AG04450 (cell line): Measurements from ENCODE around the gene MED27. TPM values are rescaled to one million over a fixed set of nuclear protein-coding genes. Genes with fewer than 3 reads are reported as not detected.

ENCODE experiments used
- CTCF ChIA-PET: fragments of 300-600, 350-600 bp; formaldehyde crosslinking; extraction: SDS; loops from one replicate; lab custom pipeline; 2022; ENCODE audit warnings: antibody characterized with exemption, inconsistent platforms; lab: Charles Lee
- POLR2A ChIA-PET: fragments of 350-600 bp; formaldehyde crosslinking; extraction: SDS; loops from one replicate; lab custom pipeline; 2021; ENCODE audit warnings: antibody characterized with exemption, inconsistent platforms; lab: Yijun Ruan, JAX
- DNase-seq: peaks from one replicate; pipeline ENCODE4 v3.0.0-alpha.2; 2011; ENCODE audit warnings: low read depth, low spot score
- H3K27ac ChIP-seq: one replicate; pipeline ENCODE4 v1.5.1; 2012; ENCODE audit warnings: low read depth, low read length, control low read depth
- H3K27me3 ChIP-seq: one replicate; pipeline ENCODE4 v1.6.0; 2012; ENCODE audit warnings: low read length; ENCODE audit not compliant: control insufficient read depth, insufficient read depth
- H3K4me3 ChIP-seq: 2 replicates; pipeline ENCODE4 v1.5.1; 2011; ENCODE audit warnings: mild to moderate bottlenecking, low read depth, low read length, control low read depth
- H3K9me3 ChIP-seq: 2 replicates; pipeline ENCODE4 v1.5.1; 2012; ENCODE audit warnings: low read length; ENCODE audit not compliant: control insufficient read depth, insufficient read depth
- polyA plus RNA-seq: library from polyadenylated mRNA; depleted of rRNA; stranded (reverse); fragments of >200 nt; gene quantifications from 2 replicates; pipeline ENCODE4 v1.2.3, GENCODE V29; 2011
- TF ChIP-seq, protein P1 (sequence below): IDR thresholded peaks from 2 replicates; pipeline ENCODE4 v1.5.1; 2011; ENCODE audit warnings: low read depth, low read length, control low read depth, inconsistent platforms

Gene MED27
- polyA plus RNA-seq, 1 experiment, result 36.6 TPM

DNA sequence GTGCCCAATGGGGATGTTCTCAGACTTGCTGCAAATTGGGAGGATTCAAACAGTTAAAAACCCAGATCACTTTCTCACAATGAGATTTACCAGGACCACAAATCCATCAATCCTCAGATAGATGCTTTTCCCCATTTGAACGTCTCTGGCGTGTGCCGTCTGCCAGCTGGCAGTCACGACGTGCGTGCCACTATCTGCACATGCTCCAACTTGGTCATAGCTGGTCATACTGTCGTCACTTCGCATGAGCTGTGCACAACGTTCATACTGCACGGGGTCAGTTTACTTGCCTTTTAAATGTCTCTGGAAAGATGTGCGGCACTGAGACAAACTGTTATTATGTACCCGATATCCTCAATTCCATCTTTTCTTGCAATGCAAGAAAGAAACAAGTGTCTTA is 221.5 kb downstream of the MED27 start:
- CTCF ChIA-PET, result no interaction called here
- no peak for DNase-seq
- Histone ChIP-seq H3K9me3 (no peaks in the 10 kb centered on the region; the same call in 1 of the 2 replicates), H3K27me3 (no peaks in the 10 kb centered on the region), H3K27ac (no peak overlapping the region), H3K4me3 (no peak overlapping the region)
- TF ChIP-seq, protein P1, sequence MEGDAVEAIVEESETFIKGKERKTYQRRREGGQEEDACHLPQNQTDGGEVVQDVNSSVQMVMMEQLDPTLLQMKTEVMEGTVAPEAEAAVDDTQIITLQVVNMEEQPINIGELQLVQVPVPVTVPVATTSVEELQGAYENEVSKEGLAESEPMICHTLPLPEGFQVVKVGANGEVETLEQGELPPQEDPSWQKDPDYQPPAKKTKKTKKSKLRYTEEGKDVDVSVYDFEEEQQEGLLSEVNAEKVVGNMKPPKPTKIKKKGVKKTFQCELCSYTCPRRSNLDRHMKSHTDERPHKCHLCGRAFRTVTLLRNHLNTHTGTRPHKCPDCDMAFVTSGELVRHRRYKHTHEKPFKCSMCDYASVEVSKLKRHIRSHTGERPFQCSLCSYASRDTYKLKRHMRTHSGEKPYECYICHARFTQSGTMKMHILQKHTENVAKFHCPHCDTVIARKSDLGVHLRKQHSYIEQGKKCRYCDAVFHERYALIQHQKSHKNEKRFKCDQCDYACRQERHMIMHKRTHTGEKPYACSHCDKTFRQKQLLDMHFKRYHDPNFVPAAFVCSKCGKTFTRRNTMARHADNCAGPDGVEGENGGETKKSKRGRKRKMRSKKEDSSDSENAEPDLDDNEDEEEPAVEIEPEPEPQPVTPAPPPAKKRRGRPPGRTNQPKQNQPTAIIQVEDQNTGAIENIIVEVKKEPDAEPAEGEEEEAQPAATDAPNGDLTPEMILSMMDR, result no peak
- POLR2A ChIA-PET, result no interaction called here

DNA sequence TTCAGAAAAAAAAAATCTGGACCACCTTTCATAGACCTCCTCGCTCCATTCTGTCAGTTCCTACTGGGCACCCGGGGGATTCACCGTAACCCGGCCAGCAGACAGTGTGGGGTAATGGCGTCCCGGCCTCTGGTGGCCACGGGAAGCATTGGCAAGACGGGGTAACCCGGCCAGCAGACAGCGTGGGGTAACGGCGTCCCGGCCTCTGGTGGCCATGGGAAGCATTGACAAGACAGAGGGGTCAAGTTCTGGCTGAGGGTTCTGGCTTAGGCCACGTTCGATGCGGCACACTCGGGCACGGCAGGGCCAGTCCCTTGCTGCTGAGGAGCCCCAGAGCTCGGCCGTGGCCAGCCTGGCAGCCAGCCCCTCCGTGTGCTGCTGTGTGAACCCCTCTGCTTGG is 223.6 kb downstream of the MED27 start:
- ChIA-PET POLR2A (no interaction called here), CTCF (no interaction called here)
- TF ChIP-seq, protein P1, result no peak
- peaks cover 4% of the 10 kb centered on the region for H3K27me3 ChIP-seq
- no peak overlapping the region for H3K27ac ChIP-seq
- DNase-seq, result no peak
- H3K4me3 ChIP-seq, result no peak overlapping the region
- no peaks in the 10 kb centered on the region; the same call in 1 of the 2 replicates for H3K9me3 ChIP-seq

DNA sequence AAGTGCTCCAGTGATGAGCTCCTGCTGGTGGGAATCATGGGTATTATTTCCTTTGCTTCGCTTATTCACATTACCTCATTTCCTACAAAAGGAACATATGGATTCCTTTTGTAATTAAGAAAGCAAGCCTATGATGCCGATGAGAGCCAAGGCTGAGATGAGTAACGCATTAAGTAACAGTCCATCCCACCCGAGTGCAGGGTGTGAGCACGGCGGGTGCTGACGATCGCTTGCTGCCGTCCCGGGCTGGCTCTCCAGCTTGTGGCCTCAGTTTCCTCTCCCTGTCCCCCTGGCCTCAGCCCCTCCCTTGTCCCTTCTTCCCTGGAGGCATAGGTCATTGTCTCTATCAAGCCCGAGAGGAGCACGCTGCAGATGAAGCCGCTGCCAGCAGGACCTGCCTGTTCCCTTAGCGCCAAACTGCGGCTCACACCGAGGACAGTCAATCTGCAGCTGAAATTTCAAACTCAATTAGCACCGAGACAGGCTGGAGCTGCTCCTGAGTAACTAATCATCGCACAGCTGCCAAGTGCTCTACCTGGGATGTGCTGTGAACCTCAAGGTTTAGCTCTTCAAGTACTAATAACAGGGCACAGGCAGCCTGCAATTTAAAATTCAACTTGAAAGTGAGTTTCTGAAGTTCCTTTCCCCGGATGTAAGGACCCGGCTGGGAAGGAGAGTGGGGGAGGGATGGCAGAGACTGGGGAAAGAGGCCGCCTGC is 224.6 kb downstream of the MED27 start:
- TF ChIP-seq, protein P1, result no peak
- POLR2A ChIA-PET, result no interaction called here

DNA sequence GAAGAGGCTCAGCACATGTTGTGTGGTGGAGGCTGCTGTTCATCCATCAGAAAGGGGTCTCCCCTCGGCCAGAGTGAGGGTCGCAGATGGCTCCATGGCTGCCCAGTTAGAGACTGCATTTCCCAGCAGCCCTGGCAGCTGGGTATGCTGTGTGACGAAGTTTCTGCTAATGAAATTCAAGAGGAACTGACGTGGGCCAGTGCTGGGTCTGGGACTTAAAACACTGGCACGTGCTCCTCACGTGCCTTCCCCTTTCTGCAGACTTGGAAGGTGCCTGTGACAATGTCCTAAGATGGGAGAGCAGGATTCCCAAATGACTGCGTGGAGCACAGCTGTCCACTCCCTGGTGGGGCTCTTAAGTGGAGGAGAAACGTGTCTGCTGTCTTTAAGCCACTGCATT is 225.3 kb downstream of the MED27 start:
- no peak for DNase-seq
- H3K9me3 ChIP-seq, result no peaks in the 10 kb centered on the region; the same call in 1 of the 2 replicates
- ChIA-PET CTCF (no interaction called here), POLR2A (no interaction called here)
- TF ChIP-seq, protein P1, result no peak
- peaks cover 6% of the 10 kb centered on the region for H3K27me3 ChIP-seq
- no peak overlapping the region for H3K27ac ChIP-seq
- H3K4me3 ChIP-seq, result no peak overlapping the region

More for the DNA sequence above, 224.6 kb downstream of the MED27 start:
- no peak for DNase-seq
- Histone ChIP-seq H3K9me3 (no peaks in the 10 kb centered on the region; the same call in 1 of the 2 replicates), H3K27ac (no peak overlapping the region), H3K27me3 (peaks cover 4% of the 10 kb centered on the region), H3K4me3 (no peak overlapping the region)
- CTCF ChIA-PET, result no interaction called here

DNA sequence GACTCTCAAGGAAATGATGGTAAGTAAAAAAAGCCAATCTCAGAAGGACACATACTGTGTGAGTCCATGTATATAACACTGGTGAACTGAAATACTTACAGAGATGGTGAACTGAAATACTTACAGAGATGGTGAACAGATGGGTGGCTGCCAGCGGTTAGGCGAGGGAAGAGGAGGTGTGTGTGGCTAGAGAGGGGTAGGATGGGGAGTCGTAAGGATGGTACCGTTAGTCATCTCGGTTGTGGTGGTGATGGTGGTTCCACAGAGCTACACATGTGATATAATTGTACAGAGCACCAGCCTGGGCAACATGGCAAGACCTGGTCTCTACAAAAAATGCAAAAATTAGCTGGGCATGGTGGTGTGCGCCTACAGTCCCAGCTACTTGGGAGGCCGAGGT is 226.2 kb downstream of the MED27 start:
- TF ChIP-seq, protein P1, result no peak
- no peak for DNase-seq
- ChIA-PET POLR2A (no interaction called here), CTCF (no interaction called here)
- no peak overlapping the region for H3K27ac ChIP-seq
- H3K27me3 ChIP-seq, result peaks cover 6% of the 10 kb centered on the region
- H3K4me3 ChIP-seq, result no peak overlapping the region
- no peaks in the 10 kb centered on the region; the same call in 1 of the 2 replicates for H3K9me3 ChIP-seq
